Measurements from ENCODE around the gene TOM1L2.
A peak's percentile ranks its signal among the peaks of the same experiment; 100 is the strongest.

TOM1L2 gene

DNA sequence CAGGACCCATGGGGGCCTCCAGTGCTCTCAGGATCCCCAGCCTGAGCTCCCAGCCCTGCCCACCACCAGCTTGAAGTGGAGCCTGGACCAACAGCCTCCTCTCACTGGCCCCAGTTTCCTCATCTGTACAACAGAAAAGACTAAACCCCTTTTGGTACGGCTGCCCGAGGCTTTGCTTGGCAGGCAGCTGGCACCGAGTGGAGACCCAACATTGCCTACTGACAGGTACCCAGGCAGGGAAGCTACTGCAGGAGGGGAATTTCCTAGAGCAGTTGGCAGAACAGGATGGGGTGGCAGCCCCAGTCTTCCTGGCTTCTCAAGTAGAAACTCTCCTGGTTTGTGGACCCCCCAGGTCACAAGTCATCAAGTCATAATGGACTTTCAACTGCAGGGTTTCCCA, 149.6 kb downstream of the TOM1L2 start:
- DNase-seq (ENCODE audit: low spot score), result no peak
- no peak for TF ChIP-seq CTCF (IDR thresholded peaks at IDR 0.05; ENCODE audit: extremely low read depth, missing control alignments)

DNA sequence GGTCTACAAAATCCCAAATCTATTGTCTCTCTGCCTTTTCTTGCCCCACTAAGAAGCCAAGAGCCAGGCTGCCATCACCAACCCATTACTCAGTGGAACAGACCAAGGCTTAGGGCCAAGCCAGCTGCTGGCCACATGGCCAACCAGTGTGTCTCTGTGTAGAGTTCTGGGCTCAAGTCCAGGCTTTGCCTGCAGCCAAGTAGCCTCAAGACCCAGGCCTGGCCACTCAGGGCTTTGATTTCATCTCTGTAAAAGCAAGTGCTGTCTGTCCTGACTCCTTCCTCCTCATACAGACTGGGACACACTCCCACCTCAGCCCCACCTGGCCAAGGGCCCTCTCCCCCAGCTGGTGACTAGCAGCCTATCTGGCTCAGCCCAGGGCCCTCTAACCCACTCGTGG, 150.0 kb downstream of the TOM1L2 start:
- no peak for DNase-seq (ENCODE audit: low spot score)

DNA sequence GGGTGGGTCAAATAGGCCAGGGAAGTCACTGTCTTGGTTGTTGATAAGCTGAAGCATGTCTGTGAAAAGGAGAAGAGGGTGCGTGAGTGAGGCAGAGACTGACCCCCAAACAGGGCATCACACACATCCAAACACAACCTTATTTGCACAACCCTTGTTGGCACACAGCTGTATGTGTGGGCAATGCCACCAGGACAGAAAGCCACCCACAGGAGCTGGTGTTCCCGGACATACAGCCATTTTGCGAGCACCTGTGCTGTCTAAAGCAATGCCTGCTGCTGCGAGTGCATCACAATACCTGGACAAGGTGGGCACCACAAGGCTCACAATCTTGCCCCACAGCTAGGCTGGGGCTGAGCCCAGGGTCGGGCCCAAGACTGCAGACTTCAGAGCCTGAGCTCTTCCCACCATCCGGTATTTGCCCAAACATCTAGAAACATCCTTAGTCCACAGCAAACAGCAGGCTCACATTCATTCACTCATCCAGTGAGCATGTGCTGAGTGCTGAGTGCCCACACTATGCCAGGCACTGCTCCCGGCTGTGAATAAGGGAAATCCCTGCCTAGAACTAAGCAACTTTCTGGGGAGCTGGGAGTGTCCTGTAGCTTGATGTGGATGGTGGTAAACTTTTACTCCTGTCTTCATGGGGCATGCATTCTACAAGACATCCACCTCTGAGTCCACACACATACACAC, 151.6 kb downstream of the TOM1L2 start:
- no peak for DNase-seq (ENCODE audit: low spot score)
- no peak for TF ChIP-seq CTCF (IDR thresholded peaks at IDR 0.05; ENCODE audit: extremely low read depth, missing control alignments)

More for the DNA sequence above, 150.0 kb downstream of the TOM1L2 start:
- TF ChIP-seq CTCF (IDR thresholded peaks at IDR 0.05; ENCODE audit: extremely low read depth, missing control alignments), result no peak

- no peak for DNase-seq (ENCODE audit: low spot score)
- TF ChIP-seq CTCF (IDR thresholded peaks at IDR 0.05; ENCODE audit: extremely low read depth, missing control alignments), result no peak
Observed at GRCh38 chr17:17820046-17820445, 152.2 kb downstream of the TOM1L2 start.

- TF ChIP-seq CTCF (IDR thresholded peaks at IDR 0.05; ENCODE audit: extremely low read depth, missing control alignments), result no peak
- DNase-seq (ENCODE audit: low spot score), result peak; percentile 93
Observed at GRCh38 chr17:17819561-17819995, 152.6 kb downstream of the TOM1L2 start.

DNA sequence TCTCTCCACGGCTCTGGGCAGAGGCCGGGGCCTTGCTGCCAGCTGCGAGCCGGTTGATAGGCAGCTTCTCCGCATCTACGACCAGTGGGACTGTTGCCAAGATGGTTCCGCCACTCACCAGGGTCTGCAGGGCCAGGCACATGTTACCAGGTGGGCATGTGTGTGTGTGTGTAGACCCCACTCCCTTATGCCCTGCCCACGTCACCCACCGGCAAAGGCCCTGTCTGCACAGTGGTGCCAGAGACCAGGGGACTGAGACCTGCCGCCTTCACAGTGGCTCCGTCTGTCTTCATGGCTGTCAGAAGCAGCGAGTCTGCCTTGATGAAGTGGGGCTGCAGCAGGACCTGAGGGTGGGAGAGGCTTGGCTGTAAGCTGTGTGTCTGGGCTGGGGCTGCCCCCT, 153.1 kb downstream of the TOM1L2 start:
- TF ChIP-seq CTCF (IDR thresholded peaks at IDR 0.05; ENCODE audit: extremely low read depth, missing control alignments), result no peak
- DNase-seq (ENCODE audit: low spot score), result no peak

DNA sequence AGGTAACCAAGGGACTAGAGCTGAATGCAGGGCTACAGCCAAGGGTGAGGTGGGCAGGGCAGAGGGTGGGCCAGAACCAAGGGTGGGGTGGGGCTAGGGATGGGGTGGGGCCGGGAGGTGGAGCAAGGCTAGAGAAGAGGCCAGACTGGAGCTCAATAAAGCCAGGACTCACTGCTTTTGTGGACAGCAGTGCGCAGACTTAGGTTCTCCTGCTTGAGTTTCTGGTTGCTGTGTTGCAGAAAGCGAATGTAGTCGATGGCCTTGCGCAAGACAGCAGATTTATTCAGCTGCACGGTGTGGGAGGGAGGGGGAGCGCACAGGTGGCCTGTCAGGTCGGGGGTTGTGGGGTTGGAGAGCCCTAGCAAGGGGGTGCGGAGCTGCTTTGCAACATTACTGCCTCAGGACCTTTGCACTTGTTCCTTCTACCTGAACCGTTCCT, 154.1 kb downstream of the TOM1L2 start:
- DNase-seq (ENCODE audit: low spot score), result peak; percentile 68

More for the DNA sequence above, 154.1 kb downstream of the TOM1L2 start:
- TF ChIP-seq CTCF (IDR thresholded peaks at IDR 0.05; ENCODE audit: extremely low read depth, missing control alignments), result no peak

Data from GM20000 (cell line).